ENCODE results near the gene PSAPL1.

PSAPL1 gene

GRCh38 chr4:7418131-7418943 is 16.4 kb downstream of the PSAPL1 start:
- no peak for DNase-seq (ENCODE audit: low spot score)

DNA sequence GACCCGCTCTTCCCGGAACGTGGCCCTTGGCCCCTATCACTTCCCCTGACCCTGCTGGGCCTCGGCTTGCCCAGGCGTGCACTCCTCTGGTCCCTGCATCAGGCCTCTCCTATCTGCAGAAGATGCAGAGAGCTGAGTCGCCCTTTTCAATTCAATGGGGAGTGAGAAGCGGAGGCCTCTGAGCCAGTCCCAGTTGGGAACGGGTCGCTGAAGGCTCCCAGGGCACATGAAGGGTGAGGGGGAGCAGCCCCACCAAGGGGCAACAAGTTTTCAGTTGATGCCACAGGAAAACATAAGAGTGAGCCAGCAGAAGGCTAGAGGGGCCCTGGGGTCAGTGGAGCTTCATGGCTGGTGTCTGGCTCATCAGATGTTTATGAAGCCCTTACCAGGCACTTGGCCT is 17.1 kb downstream of the PSAPL1 start:
- DNase-seq (ENCODE audit: low spot score), result no peak

- no peak for DNase-seq (ENCODE audit: low spot score)
Observed at GRCh38 chr4:7416745-7417432, 17.8 kb downstream of the PSAPL1 start.

DNA sequence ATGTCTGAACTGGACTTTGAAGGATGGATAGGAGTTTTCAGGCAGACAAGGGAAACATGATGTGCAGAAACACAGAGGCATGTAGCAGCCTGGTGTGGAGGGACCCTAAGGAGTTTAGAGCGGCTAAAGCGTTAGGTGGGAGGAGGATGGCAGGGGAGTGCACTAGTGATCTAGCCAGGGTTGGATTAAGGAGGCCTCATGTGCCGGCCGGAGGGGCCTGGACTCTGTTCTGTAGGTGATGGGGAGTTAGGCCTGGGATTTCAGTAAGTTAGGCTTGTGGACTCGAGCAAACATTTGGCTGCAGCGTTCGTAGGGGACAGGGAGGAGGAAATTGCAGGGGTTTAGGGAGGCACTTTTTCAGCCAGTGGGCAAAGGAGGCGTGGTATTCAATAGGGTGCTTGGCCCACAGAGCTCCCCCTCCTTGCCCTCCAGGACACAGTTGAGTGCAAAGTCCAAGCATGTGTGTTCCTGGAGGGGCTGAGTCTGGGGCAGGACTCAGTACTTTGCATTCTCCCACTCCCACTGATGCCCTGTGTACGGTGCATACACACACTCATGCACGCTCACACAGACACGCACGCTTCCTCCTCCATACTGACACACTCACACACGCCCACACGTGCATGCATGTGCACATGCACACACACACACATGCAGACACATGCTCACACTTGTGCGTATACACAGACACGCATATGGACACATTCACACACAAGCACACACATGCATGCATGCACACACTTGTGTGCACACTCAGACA is 18.6 kb downstream of the PSAPL1 start:
- no peak for DNase-seq (ENCODE audit: low spot score)

- DNase-seq (ENCODE audit: low spot score), result no peak
Observed at GRCh38 chr4:7414736-7415510, 19.8 kb downstream of the PSAPL1 start.

- no peak for DNase-seq (ENCODE audit: low spot score)
Observed at GRCh38 chr4:7414046-7414445, 20.7 kb downstream of the PSAPL1 start.

DNA sequence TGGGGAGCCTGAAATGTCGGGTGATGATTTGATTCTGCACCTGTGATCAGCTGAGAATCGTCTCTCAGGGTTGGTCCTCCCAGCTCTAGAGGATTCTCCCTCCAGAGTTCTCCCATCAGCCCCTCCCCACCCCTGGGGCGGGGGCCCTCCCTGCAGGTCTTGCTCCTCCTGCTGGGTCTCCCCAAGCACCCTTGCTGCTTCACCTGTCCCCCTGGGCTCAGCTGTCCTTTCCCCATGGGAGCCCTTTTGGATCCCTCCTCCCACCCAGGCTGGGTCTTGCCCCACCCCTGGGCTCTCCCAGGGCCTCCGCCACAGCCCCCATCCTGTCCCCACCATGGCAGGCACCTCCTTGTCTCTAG is 22.2 kb downstream of the PSAPL1 start:
- no peak for DNase-seq (ENCODE audit: low spot score)

- DNase-seq (ENCODE audit: low spot score), result no peak
Observed at GRCh38 chr4:7411896-7412553, 22.7 kb downstream of the PSAPL1 start.

DNA sequence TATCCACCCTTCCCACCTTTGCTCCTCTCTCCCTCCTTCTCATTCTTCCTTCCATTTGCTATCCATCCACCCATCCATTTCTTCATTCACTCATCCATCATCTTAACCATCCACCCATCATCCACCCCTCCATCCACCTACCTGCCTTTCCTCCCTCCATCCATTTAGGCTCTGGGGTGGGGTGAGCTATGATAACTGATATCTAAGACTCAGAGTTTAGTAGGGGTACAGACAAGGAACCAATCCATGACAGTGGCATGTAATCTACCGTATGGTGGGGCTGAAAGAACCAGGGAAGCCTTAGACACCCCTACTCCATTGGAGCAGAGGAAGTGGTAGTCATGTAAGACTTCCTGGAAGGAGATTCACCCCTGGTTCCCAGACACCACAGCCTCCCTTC is 23.2 kb downstream of the PSAPL1 start:
- DNase-seq (ENCODE audit: low spot score), result no peak

GRCh38 chr4:7410446-7410845 is 24.3 kb downstream of the PSAPL1 start:
- no peak for DNase-seq (ENCODE audit: low spot score)

GRCh38 chr4:7408166-7408565 is 26.6 kb downstream of the PSAPL1 start:
- DNase-seq (ENCODE audit: low spot score), result no peak

DNA sequence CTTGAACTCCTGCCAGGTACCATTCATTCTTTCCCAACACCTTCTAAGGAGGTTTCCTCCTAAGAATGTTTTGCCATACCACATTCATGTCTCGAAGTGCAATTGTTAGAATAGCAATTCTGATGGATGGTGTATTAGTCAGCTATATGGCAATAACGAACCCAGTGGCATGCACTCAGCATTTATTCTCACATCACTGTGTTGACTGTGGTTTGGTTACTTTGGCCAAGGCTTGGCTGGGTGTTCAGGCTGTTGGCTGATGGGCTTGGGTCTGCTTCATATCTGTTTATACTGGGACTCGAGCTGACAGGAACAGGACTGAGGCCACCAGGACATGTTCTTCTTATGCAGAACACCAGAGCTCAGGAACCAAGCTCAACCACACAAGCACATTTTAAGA is 31.7 kb downstream of the PSAPL1 start:
- no peak for DNase-seq (ENCODE audit: low spot score)

DNA sequence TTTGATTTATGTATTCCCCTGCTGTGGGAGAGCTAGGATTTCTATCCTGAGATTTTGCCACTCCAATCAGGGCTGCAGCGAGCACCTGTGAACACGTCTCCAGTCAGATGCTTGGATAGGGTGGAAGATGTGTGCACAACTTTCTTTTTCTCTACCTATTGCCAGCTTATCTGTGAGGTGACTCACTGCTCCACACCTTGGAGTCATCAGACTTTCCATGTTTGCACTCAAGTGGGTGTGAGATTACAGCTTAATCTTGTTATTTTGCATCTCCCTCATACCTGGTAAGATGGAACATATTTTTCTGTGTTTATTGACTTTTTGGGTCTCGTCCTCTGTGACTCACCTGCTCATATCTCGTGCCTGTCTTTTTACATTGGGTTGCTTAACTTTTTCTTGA is 32.2 kb downstream of the PSAPL1 start:
- no peak for DNase-seq (ENCODE audit: low spot score)

- DNase-seq (ENCODE audit: low spot score), result no peak
Observed at GRCh38 chr4:7400671-7401298, 33.9 kb downstream of the PSAPL1 start.

DNA sequence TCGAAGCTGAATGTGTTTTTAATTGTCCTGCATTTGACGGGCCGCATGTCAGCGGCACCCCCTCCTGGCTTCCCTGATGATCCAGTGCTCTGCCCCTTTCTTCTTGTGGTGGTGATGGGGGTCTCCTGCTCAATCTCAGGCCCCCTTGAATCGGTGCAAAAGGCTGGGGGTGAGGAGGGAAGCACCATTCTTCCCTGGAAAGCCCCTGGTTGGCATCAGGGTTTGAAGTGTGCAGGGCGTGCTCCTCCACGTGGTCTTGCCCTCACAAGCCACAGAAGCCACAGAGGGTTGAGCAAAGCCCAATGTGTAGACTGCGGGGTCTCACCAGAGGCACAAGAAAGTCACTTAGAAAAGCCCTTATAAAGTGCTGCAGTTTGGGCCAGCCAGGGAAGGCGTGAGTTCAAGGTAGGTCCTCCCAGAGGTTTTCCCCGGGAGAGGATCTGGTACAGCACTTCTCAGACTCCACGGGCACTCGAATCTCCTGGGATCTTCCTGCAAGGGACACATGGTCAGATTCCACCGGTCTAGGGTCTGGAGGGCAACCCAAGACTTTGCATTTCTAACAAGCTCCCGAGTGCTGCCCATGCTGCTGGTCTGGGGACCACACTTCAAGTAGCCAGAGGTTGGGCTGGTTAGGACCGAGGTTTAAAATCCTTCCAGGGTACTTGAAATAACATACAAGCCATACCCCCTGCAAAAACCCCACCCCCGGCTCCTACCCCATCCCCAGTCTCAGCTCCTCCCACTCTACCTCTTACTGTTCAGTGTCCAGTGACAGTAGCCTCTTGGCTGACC is 35.1 kb downstream of the PSAPL1 start:
- DNase-seq (ENCODE audit: low spot score), result no peak

GRCh38 chr4:7398788-7399439 is 35.8 kb downstream of the PSAPL1 start:
- DNase-seq (ENCODE audit: low spot score), result no peak

DNA sequence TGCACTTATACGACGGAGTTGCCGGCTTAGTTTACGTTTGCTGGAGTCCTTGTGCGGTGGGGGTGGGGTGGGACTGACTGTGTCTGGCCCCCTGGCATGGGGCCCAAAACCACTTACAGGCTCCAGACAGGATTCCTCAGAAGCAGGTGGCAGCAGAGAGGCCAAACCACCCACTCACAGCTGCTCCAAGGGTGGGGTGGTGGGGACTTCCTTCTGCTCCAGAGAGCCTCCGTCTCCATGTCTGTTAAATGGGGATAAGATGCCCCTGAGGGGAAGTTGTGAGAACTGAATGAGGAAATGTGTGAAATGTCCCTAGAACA is 36.7 kb downstream of the PSAPL1 start:
- DNase-seq (ENCODE audit: low spot score), result no peak

DNA sequence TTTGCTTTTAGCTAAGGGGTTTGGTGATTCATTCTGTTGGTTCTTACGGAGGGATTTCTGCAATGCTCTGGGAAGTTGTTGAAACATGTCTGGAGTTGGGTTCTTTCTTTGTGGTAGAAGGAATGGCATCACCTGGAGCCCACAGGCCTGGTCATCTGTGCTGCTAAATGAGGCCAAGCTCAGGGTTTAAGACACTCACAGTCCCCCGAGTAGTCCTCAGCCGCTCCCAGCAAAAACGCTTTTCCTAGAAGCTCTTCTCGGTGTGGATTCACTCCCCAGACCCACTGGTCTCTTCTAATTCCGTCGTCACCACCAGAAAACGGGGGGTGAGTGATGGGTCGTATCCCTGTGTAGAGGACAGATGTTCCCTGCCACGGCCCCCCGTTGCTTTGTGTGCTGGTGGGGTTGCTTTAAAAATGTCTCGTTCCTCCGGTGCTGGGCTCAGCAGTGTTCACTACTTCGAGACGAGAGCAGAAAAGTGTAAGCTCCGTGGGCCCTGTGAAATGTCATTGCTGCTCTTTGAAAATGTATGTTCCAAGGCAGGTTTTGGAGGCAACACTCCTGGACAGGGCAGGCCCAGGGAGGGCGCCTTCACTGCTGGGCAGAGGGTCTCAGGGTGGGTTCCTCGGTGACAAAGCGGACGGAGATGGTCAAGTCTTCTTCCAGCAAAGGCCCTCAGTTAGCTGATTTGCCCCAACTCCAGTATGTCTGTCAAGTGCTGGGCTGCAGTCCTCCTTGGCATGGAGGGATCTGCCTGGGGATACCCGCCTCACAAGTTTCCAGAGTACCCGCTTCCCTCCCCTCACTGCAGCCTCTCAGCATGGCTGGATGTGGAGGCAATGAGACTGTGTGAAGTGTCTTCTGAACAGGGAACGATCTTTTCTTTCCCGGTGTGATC is 37.3 kb downstream of the PSAPL1 start:
- DNase-seq (ENCODE audit: low spot score), result no peak
